ENCODE measurements around the gene VSIG10L2.

VSIG10L2 gene

GRCh38 chr11:125947419-125948277 is 1.8 kb downstream of the VSIG10L2 start:
- no peak for DNase-seq (ENCODE audit: low read depth)

GRCh38 chr11:125948278-125949051 is 2.6 kb downstream of the VSIG10L2 start:
- no peak for DNase-seq (ENCODE audit: low read depth)

GRCh38 chr11:125949271-125950177 is 3.7 kb downstream of the VSIG10L2 start:
- DNase-seq (ENCODE audit: low read depth): no peak

DNA sequence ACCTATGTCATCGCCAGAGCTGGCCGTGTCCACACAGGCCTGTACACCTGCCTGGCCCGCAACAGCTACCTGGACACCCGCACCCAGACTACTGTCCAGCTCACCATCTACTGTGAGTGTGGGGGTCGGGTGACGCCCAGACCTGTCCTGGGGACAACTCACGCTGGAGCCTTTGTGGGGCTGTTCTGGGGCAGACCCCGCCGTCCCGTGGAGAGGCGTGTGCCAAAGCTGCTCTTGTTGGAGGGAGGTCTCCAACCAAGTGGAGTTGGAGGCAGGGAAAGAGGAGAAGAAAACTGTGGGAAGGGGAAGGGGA is 4.3 kb downstream of the VSIG10L2 start:
- no peak for DNase-seq (ENCODE audit: low read depth)

DNA sequence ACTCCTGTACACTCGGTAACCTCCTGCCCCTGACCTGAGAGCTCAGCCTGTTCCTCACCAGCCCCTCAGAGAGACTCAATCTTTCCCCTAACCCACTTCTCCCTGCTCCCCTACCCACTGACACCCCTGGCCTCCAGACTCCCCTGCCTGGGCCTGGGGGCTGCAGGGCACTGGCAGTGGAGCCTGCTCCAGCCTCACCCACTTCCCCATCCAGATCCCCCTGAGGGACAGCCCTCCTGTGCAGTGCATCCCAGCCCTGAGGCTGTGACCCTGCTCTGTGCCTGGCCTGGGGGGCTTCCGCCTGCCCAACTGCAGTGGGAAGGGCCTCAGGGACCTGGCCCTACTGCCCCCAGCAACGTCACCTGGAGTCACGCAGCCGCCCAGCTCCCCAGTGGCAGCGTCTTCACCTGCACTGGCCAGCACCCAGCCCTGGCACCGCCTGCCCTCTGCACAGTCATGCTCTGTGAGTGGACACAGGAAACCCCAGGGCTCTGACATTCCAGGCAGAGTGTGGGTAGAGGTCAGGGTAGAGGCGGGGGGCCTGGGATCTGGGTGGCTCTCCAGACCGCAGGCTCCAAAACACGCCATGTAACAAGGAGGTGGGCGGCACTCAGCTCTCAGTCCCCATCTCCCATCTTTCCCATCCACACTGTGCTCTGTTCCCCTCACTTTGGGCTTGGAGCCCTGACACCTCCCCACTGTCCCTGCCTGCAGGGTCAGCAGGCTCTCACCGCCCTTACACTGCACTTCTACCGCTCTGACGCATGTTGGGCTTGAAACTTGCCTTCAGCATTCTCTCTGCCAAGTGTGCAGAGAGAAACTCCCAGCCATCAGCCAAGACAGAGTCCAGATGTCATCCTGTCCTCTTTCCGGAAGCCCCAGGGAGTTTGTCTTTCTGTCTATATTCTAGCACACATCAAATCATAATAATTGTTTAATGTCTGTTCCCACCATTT is 5.1 kb downstream of the VSIG10L2 start:
- DNase-seq (ENCODE audit: low read depth): no peak

DNA sequence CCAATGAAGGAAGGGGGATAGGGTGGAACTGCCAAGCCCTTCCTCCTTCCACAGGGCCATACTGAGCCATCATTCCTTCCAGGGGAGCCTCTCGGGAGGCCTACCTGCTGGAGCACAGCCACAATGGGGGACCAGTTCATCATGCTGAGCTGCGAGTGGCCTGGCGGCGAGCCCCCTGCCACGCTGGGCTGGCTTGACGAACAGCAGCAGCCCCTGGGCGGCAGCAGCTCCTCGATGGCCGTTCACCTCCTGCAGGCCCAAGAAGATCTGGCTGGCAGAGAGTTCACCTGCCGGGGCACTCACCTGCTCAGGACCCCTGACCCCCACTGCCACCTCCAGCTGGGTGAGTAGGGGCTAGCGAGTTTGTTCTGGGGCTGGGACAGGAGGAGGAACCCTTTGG is 5.9 kb downstream of the VSIG10L2 start:
- DNase-seq (ENCODE audit: low read depth): no peak

- DNase-seq (ENCODE audit: low read depth): no peak
Observed at GRCh38 chr11:125952559-125952958, 6.7 kb downstream of the VSIG10L2 start.

- no peak for DNase-seq (ENCODE audit: low read depth)
Observed at GRCh38 chr11:125952973-125953372, 7.1 kb downstream of the VSIG10L2 start.

DNA sequence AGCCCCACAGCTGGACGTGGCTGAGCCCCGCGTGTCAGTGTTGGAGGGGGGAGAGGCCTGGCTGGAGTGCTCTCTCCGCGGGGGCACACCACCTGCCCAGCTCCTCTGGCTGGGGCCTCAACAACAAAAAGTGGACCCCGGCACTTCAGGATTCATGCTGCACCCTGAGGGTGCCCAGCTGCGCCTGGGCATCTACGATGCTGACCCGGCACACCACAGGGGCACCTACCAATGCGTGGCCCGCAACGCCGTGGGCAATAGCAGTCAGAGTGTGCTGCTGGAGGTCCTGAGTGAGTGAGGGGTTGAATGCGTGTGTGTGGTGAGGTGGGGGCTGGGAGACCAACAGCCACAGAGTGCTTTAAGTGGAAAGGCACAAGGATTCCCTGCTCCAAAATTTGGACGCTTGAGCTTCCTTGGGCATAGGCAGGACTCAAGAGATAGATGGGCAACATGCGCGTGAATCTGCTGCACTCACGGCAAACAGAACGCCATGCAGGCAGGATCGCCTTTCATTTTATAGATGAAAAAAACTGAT is 7.6 kb downstream of the VSIG10L2 start:
- no peak for DNase-seq (ENCODE audit: low read depth)

GRCh38 chr11:125954123-125954944 is 8.5 kb downstream of the VSIG10L2 start:
- no peak for DNase-seq (ENCODE audit: low read depth)

GRCh38 chr11:125954945-125955640 is 9.2 kb downstream of the VSIG10L2 start:
- no peak for DNase-seq (ENCODE audit: low read depth)

DNA sequence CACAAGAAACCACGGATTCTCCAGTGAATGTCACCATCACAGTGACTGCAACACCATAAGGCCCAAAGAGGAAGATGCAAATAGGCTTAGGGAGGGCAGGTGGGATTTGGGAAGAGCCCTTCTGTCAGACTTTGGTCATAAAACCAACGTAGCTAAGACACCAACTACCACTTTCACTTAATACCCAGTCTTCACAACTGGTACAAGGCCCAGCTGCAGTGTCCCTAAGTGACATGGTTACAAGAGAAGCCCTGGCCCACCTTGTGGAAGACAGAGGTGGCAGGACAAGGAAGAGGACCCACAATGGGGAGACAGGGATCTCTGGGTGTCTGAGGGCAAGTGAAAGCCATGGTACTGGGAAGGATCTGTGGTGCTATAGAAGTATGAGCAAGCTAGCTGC is 10.0 kb downstream of the VSIG10L2 start:
- no peak for DNase-seq (ENCODE audit: low read depth)

GRCh38 chr11:125956391-125957134 is 10.7 kb downstream of the VSIG10L2 start:
- no peak for DNase-seq (ENCODE audit: low read depth)

DNA sequence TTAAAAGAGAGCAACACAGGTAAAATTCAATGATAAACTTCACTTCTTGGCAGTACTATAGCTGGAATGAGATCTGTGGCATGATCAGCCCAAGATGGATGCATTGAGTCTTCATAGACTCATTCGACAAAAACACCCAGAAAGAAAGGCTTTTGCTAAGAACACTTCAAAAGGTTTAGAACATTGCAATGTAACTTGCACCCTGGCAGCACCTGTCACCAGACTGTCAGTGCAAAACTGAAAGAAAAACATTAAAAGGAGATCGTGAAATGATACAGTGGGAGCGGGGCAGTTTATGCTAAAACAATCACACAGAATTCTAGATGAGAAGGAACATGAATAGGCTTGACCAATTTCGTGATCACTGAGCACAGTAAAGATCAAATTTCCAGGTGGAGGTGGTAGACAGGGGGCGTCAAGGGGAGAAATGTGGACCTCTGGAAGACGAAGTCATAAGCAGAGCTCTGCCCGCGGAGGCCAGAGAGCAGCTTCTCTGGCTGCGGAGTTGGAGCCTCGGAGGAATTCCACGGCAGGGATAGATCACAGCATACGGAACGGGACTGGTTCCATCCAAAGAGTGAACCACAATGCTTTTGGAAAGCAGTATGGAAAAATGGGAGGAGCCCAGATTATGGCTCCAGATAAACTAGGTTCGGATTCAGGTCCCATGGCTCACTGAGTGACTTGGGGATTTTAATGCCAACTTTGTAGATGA is 11.9 kb downstream of the VSIG10L2 start:
- DNase-seq (ENCODE audit: low read depth): no peak

DNA sequence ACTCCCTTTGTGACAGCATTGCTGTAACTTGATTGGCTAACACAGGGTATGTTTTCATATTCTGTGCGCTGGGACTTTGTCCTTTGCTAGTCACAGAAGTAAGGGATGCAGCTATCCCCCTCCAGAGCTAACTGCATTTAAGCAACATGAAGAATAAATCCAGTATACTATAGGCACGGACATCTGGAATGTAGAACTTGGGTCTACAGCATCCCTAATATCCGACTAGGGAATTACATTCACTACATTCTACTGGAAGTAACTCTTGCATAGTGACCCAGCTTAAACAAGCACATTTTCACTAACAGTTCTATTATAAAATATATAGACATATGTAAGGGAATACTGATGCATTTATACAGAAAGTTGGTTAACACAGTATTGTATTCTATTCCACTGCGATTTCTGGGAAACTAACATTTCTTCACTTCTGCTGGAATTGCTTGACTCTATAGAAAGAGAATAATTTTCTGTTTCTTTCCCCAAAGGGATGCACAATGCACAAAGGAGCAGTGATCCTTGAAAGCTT is 13.1 kb downstream of the VSIG10L2 start:
- DNase-seq (ENCODE audit: low read depth): no peak

DNA sequence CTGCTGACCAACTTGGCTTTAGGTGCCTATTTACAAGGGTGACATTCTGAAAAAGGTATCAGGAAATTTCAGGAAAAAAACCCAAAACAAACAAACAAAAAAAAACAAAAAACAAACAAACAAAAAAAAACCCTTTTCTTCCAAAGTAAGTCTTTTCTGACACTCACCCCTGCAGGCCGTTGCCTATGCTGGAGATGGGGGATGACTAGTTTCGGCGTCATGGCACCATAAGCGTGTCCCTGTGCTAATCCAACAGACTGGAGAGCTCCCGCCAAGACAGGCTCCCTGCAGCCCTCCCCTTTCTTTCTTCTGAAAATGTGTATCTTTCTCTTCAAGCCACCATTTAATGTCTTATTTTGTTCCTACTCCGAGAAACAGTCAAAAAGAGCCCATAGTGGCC is 13.7 kb downstream of the VSIG10L2 start:
- no peak for DNase-seq (ENCODE audit: low read depth)

- no peak for DNase-seq (ENCODE audit: low read depth)
Observed at GRCh38 chr11:125959931-125960330, 14.1 kb downstream of the VSIG10L2 start.

DNA sequence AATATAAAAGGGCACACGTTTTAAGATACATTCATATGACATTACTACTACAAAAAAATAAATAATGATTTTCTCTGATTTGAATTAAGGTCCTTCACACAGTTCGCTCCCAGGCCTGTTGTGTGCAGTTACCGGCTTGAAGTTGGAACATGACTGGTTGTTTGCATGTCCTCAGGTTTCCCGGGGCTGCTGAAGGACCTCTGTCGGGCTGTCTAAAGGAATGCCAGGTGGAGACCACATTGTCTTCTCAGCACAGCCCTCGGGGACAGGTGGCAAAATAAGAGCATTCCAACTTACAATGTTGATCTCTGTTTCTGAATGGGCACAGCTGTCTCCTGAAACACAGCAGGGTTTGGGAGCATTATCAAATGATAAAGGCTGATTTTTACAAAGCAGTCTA is 14.9 kb downstream of the VSIG10L2 start:
- DNase-seq (ENCODE audit: low read depth): no peak

Data from HS-5 (cell line).